ENCODE measurements around the gene TRIM10.

TRIM10 gene, protein sequence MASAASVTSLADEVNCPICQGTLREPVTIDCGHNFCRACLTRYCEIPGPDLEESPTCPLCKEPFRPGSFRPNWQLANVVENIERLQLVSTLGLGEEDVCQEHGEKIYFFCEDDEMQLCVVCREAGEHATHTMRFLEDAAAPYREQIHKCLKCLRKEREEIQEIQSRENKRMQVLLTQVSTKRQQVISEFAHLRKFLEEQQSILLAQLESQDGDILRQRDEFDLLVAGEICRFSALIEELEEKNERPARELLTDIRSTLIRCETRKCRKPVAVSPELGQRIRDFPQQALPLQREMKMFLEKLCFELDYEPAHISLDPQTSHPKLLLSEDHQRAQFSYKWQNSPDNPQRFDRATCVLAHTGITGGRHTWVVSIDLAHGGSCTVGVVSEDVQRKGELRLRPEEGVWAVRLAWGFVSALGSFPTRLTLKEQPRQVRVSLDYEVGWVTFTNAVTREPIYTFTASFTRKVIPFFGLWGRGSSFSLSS

DNA sequence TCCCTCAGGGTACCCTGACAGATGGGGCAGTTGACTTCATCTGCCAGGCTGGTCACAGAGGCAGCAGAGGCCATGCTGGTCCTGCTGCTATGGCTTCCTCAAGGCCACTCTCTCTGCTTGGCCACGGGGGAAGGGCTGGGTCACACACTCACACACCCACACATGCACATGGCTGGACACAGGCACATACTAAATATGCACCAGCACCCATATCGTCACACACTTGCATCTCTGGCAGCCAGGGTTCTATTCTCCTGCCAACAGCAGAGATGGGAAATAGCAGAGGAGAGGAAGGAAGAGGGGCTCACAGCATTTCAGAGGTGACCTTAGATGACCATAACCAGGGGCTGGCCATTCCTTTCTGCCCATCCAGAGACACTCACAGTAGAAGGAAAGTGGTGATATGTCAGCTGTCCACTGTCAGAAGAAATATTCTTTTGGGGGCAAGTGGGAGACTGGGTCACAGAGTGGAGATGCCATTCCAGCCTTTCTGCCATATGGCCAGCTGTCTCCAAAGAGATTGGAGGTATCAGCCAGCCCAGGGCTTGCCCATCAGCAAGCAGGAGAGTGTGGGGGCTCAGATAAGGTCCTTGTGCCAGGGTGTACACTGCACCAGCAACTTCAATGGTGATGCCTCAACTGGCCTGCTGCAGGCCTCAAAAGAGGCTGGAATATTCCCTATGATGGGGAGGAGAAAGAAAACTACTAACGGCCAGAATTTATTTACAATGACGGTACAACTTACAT lies at the start of gene TRIM10:
TSS of gene TRIM10 (minus strand) at position 427 of the 747 bp plus-strand sequence. CDS start at position 74, 353 bp downstream.
- H3K9me3 ChIP-seq (ENCODE audit: control insufficient read depth, low read depth, low read length): no peaks in the 10 kb centered on the region
- H3K36me3 ChIP-seq (ENCODE audit: control insufficient read depth, low read depth, low read length): no peaks in the 10 kb centered on the region
- no peaks in the 10 kb centered on the region for H3K4me1 ChIP-seq (ENCODE audit: control insufficient read depth, low read depth, low read length)
- no peak within 1 kb of the TSS for H3K27ac ChIP-seq (ENCODE audit: low read length)
- no peak within 1 kb of the TSS for H3K4me3 ChIP-seq (ENCODE audit: low read length)
- no peaks in the 10 kb centered on the region for H3K27me3 ChIP-seq (ENCODE audit: control insufficient read depth, insufficient read depth, low read length)
- no peak within 1 kb of the TSS for H3K9ac ChIP-seq (ENCODE audit: low read length)

DNA sequence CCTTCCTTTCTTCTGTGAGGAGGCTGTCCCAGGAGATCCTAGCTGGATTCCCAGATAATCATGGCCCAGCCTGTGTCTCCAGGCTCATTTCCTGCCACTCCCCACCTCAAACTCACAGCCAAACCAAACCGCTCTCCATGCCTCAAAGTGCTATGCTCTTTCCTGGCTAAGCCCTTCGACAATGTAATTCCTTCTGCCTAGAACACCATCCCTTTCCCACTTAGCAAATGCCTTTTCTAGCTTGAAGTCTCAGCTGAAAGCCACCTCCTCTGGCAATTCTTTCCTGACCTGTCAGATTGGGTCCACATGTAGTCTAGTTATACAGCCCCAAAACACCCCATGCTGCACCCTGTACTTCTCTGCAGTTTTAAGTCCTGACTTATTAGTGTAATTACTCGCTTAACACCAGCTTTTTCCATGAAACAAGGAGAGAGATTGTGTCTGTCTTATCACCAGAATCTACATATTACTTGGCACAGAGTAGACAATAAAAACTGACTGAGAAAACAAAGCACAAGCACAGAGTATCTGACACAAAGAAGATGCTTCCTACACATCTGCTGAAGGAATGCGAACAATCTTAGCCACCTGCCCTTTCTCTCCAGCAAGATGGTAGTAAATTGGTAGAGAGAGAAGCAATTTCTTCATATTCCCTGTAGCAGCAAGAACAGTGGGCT lies 46.7 kb upstream of the TRIM10 start:
- no peaks in the 10 kb centered on the region for H3K36me3 ChIP-seq (ENCODE audit: control insufficient read depth, low read depth, low read length)
- H3K9me3 ChIP-seq (ENCODE audit: control insufficient read depth, low read depth, low read length): no peaks in the 10 kb centered on the region
- H3K9ac ChIP-seq (ENCODE audit: low read length): no peak overlapping the region
- no peak overlapping the region for H3K27ac ChIP-seq (ENCODE audit: low read length)
- no peaks in the 10 kb centered on the region for H3K27me3 ChIP-seq (ENCODE audit: control insufficient read depth, insufficient read depth, low read length)
- H3K4me1 ChIP-seq (ENCODE audit: control insufficient read depth, low read depth, low read length): peaks cover 19% of the 10 kb centered on the region
- no peak overlapping the region for H3K4me3 ChIP-seq (ENCODE audit: low read length)

DNA sequence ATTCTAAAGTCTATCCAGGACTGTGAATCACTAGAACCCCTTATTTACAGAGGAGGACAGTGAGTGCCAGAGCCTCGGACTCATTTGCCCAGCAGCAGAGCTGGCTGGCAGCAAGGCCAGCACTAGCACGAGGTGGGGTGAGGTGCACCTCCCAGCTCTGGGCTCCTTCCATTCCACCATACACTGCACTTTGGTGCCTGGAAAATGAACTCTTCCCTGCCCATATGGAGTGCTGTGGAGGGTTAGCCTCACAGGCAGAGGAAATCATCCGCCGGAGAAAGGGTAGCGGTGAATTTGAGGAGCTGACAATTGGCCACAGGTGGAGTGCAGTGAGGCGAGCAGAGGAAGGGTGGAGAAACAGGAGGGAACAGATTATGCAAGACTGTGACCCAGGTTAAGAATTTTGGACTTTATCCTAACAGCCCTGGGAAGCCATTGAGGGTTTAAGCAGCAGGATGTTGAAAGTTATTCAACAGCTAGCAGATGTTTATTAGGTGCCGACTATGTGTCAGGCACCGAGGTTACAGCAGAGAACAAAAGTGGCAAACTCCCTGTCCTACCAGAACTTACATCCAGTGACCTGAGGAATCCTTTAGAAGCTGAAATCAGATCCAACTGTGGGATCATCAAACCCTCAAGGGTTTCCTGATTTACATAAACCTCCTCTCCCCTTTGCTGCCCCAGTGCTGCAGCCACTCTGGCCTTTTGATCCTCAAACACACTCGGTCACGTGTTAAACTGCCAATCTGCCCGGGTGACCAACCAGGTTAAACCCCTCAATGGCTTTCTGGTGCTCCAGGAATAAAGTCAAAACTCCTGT lies 46.0 kb upstream of the TRIM10 start:
- Histone ChIP-seq H3K36me3 (ENCODE audit: control insufficient read depth, low read depth, low read length) (no peaks in the 10 kb centered on the region), H3K27ac (ENCODE audit: low read length) (no peak overlapping the region), H3K4me3 (ENCODE audit: low read length) (no peak overlapping the region), H3K9ac (ENCODE audit: low read length) (no peak overlapping the region), H3K9me3 (ENCODE audit: control insufficient read depth, low read depth, low read length) (no peaks in the 10 kb centered on the region), H3K27me3 (ENCODE audit: control insufficient read depth, insufficient read depth, low read length) (no peaks in the 10 kb centered on the region), H3K4me1 (ENCODE audit: control insufficient read depth, low read depth, low read length) (peaks cover 22% of the 10 kb centered on the region)

DNA sequence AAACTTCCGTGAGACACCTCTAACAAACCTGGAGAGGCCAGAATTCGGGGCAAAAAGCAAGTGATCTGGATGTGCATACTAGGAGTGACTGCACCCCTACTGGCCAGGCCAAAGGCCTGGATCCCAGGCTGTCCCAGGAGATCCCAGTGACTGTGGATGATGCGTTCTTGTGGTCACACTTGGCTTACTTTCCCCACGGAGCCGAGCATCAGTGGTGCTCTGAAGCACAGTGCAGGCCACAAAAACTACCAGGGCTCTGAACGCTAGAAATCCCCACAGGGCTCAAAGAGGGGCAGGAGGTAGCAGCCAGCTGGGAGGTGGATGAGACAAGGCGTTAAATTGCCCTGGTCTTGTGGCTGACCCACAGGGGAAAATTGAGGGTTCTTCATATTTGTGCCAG lies 45.1 kb upstream of the TRIM10 start:
- Histone ChIP-seq H3K9me3 (ENCODE audit: control insufficient read depth, low read depth, low read length) (no peaks in the 10 kb centered on the region), H3K36me3 (ENCODE audit: control insufficient read depth, low read depth, low read length) (no peaks in the 10 kb centered on the region), H3K9ac (ENCODE audit: low read length) (no peak overlapping the region), H3K27ac (ENCODE audit: low read length) (no peak overlapping the region), H3K27me3 (ENCODE audit: control insufficient read depth, insufficient read depth, low read length) (no peaks in the 10 kb centered on the region), H3K4me3 (ENCODE audit: low read length) (no peak overlapping the region), H3K4me1 (ENCODE audit: control insufficient read depth, low read depth, low read length) (peaks cover 25% of the 10 kb centered on the region)

DNA sequence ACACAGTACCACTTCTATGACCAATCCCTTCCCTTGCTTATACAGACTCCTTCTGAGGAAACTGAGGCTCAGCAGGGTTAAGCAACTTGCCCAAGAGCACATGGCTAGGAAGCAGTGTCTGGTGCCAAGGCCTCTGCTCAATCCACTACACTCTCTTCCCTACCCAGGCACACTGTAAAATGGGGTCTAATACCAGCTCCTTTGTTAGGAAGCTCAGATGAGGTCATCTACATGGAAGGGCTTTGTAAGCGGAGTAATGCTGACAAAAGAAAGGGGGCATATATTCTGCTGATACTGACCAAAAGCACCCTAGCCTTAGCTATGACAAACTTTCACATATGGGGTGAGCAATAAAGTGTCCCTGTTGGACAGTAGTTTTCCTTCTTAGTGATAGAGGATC lies 43.1 kb upstream of the TRIM10 start:
- H3K36me3 ChIP-seq (ENCODE audit: control insufficient read depth, low read depth, low read length): peaks cover 11% of the 10 kb centered on the region
- H3K27ac ChIP-seq (ENCODE audit: low read length): no peak overlapping the region
- peaks cover 28% of the 10 kb centered on the region for H3K4me1 ChIP-seq (ENCODE audit: control insufficient read depth, low read depth, low read length)
- no peak overlapping the region for H3K4me3 ChIP-seq (ENCODE audit: low read length)
- no peak overlapping the region for H3K9ac ChIP-seq (ENCODE audit: low read length)
- H3K9me3 ChIP-seq (ENCODE audit: control insufficient read depth, low read depth, low read length): no peaks in the 10 kb centered on the region
- no peaks in the 10 kb centered on the region for H3K27me3 ChIP-seq (ENCODE audit: control insufficient read depth, insufficient read depth, low read length)

DNA sequence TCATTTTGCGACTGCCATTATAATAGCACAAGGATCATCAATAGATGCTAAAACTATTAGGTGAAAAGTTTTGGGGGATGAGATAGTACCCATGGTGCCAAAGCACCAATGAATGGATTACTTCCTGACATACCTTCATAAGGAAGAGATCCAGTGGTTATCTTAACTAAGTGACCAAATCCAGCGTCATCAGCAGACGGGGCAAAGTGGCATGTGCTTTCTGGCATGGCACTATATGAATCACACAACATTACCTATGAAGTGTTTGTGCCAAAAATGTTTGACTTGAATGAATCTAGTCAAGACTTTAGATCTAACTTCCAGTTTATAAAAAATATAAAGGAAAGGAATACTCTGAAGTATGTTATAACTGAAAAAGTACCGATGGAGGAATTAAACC lies 41.4 kb upstream of the TRIM10 start:
- Histone ChIP-seq H3K4me3 (ENCODE audit: low read length) (no peak overlapping the region), H3K36me3 (ENCODE audit: control insufficient read depth, low read depth, low read length) (peaks cover 26% of the 10 kb centered on the region), H3K9ac (ENCODE audit: low read length) (no peak overlapping the region)

DNA sequence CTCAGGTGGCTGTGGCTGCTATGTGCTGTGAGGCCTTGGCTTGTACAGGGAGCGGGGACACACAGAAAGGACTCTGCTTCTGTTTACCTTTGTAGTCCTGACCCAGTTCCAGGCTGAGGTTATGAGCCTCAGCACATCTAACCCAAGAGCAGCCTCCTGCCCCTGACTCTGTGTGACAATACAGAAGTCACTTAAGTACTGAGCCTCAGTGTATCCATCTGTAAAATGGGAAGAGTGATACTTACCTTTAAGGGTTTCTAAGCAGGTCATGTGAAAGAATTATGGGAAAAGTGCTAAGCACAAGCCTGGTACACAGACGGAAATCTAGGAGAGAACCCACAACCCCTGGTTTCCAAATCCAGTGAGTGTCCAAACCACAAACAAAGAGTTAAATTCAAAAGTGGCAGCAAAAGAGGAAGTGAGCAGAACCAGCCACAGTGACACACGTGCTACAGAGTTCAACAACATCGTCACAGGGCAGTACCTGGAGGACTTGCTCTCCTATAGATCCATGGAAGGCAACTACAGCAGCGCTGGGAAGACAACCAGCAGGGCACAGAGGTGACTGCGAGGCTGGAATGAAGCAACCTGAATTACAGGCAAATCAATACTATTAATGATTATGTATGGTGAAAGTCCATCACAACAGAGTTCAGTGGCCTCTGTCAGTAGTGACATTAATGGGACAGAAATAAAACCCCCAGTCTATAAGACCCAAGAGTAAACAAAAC lies 39.7 kb upstream of the TRIM10 start:
- H3K27ac ChIP-seq (ENCODE audit: low read length): no peak overlapping the region
- H3K4me3 ChIP-seq (ENCODE audit: low read length): no peak overlapping the region
- peaks cover 40% of the 10 kb centered on the region for H3K36me3 ChIP-seq (ENCODE audit: control insufficient read depth, low read depth, low read length)
- H3K27me3 ChIP-seq (ENCODE audit: control insufficient read depth, insufficient read depth, low read length): no peaks in the 10 kb centered on the region
- no peak overlapping the region for H3K9ac ChIP-seq (ENCODE audit: low read length)
- no peaks in the 10 kb centered on the region for H3K9me3 ChIP-seq (ENCODE audit: control insufficient read depth, low read depth, low read length)
- H3K4me1 ChIP-seq (ENCODE audit: control insufficient read depth, low read depth, low read length): peaks cover 12% of the 10 kb centered on the region

More for the DNA sequence above, 41.4 kb upstream of the TRIM10 start:
- no peak overlapping the region for H3K27ac ChIP-seq (ENCODE audit: low read length)
- H3K27me3 ChIP-seq (ENCODE audit: control insufficient read depth, insufficient read depth, low read length): no peaks in the 10 kb centered on the region
- no peaks in the 10 kb centered on the region for H3K9me3 ChIP-seq (ENCODE audit: control insufficient read depth, low read depth, low read length)
- peaks cover 19% of the 10 kb centered on the region for H3K4me1 ChIP-seq (ENCODE audit: control insufficient read depth, low read depth, low read length)

DNA sequence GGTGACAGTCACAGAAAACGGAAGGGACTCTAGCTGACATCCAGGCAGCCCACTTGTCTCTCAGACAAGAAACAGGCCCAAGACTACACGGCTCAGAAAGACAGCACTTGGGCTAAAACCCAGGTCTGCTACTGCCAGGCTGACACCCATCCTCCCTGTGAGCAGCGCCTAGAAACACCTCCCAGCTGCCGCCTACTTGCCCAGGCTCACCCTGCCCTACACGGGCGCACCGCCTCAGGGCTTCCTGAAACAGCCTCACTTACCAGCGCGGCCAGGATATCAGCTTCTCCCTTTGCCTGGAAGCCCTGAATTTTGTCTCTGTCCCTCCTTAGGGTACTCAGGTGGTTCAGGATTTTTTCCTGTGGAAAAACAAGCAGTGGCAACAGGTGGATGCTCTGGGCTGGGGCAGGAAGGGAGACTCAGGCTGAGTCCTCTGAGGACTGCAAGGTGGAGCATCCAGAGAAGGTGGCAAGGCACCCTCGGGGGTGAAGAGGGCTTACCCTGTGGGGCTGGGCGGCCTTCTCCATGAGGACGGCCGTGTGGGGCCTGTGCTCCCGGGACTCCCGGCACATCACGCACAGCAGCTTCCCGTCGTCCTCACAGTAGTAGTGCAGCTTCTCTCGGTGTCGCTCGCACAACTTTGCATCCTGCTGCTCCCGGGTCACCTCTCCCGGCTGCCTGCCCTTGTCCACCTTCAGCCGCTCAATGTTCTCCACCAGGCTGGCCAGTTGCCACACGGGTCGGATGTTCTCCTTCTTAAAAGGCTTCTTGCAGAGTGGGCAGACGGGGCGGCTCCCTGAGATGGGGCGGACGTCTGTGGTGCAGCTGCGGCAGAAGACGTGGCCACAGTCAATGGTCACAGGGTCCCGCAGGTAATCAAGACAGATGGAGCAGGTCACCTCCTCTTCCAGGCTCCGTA lies 37.4 kb upstream of the TRIM10 start:
- no peak overlapping the region for H3K4me3 ChIP-seq (ENCODE audit: low read length)
- H3K9me3 ChIP-seq (ENCODE audit: control insufficient read depth, low read depth, low read length): no peaks in the 10 kb centered on the region
- H3K9ac ChIP-seq (ENCODE audit: low read length): no peak overlapping the region
- H3K27ac ChIP-seq (ENCODE audit: low read length): no peak overlapping the region
- H3K27me3 ChIP-seq (ENCODE audit: control insufficient read depth, insufficient read depth, low read length): no peaks in the 10 kb centered on the region
- peaks cover 45% of the 10 kb centered on the region for H3K36me3 ChIP-seq (ENCODE audit: control insufficient read depth, low read depth, low read length)
- peaks cover 12% of the 10 kb centered on the region for H3K4me1 ChIP-seq (ENCODE audit: control insufficient read depth, low read depth, low read length)

DNA sequence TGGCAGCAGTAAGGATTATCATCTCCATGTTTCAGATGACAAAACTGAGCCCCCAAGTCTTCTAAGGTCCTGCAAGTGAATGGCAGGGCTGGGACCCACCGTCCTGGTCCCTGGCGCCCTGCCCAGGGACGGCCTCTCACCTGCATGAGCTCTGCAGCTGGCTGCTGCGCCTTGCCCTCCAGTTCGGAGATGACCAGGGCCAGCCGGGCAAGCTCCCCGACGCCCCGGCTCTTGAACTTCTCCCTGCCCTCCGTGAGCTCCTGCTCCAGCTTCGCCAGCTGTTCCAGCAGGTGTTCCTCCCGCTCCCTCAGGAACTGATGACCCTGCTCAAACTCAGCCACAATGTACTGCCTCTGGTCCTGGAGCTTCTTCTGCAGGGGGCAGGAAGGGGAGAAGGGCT lies 35.4 kb upstream of the TRIM10 start:
- no peak overlapping the region for H3K9ac ChIP-seq (ENCODE audit: low read length)
- H3K4me3 ChIP-seq (ENCODE audit: low read length): no peak overlapping the region
- H3K27ac ChIP-seq (ENCODE audit: low read length): no peak overlapping the region
- no peaks in the 10 kb centered on the region for H3K27me3 ChIP-seq (ENCODE audit: control insufficient read depth, insufficient read depth, low read length)
- peaks cover 5% of the 10 kb centered on the region for H3K4me1 ChIP-seq (ENCODE audit: control insufficient read depth, low read depth, low read length)
- H3K36me3 ChIP-seq (ENCODE audit: control insufficient read depth, low read depth, low read length): peaks cover 45% of the 10 kb centered on the region
- no peaks in the 10 kb centered on the region for H3K9me3 ChIP-seq (ENCODE audit: control insufficient read depth, low read depth, low read length)

DNA sequence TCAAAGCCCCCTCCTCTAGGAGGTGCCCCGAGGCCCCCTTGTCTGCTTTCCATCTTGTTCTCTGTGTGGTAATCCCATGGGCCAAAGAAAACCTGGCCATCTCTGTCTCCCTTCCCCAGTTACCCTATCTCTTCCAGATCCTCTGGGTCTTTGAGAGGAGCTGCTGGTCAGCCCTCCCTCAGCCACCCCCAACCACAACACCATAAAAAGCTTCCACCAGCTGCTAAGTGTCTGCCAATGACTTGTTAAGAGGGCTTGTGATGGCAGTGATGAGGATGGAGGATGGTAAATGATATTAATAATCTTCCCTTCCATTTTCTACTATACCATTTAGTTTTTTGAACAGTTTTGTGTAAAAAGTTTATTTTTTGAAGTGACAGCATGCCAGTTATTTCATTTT lies 34.9 kb upstream of the TRIM10 start:
- no peak overlapping the region for H3K27ac ChIP-seq (ENCODE audit: low read length)
- H3K9me3 ChIP-seq (ENCODE audit: control insufficient read depth, low read depth, low read length): no peaks in the 10 kb centered on the region
- H3K36me3 ChIP-seq (ENCODE audit: control insufficient read depth, low read depth, low read length): peaks cover 45% of the 10 kb centered on the region
- no peak overlapping the region for H3K4me3 ChIP-seq (ENCODE audit: low read length)
- no peak overlapping the region for H3K9ac ChIP-seq (ENCODE audit: low read length)
- H3K4me1 ChIP-seq (ENCODE audit: control insufficient read depth, low read depth, low read length): peaks cover under 1% of the 10 kb centered on the region
- H3K27me3 ChIP-seq (ENCODE audit: control insufficient read depth, insufficient read depth, low read length): no peaks in the 10 kb centered on the region
